ENCODE measurements around the gene CDYL2.
"Not testable (repeated sequence)": the region's sequence is repeated elsewhere in the genome, so short reads cannot be mapped to it uniquely, and the experiment has no call there.

- not testable (repeated sequence) for TF ChIP-seq CHD2 (IDR thresholded peaks at IDR 0.05; ENCODE audit: low read length, partially characterized antibody); POLR2AphosphoS5 (IDR thresholded peaks at IDR 0.05; ENCODE audit: low read depth, low read length); PBX3 (IDR thresholded peaks at IDR 0.05); TEAD4 (IDR thresholded peaks at IDR 0.05; ENCODE audit: borderline replicate concordance, insufficient read depth)
- TF ChIP-seq, protein P1, sequence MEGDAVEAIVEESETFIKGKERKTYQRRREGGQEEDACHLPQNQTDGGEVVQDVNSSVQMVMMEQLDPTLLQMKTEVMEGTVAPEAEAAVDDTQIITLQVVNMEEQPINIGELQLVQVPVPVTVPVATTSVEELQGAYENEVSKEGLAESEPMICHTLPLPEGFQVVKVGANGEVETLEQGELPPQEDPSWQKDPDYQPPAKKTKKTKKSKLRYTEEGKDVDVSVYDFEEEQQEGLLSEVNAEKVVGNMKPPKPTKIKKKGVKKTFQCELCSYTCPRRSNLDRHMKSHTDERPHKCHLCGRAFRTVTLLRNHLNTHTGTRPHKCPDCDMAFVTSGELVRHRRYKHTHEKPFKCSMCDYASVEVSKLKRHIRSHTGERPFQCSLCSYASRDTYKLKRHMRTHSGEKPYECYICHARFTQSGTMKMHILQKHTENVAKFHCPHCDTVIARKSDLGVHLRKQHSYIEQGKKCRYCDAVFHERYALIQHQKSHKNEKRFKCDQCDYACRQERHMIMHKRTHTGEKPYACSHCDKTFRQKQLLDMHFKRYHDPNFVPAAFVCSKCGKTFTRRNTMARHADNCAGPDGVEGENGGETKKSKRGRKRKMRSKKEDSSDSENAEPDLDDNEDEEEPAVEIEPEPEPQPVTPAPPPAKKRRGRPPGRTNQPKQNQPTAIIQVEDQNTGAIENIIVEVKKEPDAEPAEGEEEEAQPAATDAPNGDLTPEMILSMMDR (IDR thresholded peaks at IDR 0.05): not testable (repeated sequence)
These were observed 17.8 kb downstream of the CDYL2 start for GRCh38 chr16:80786561-80786960.
